Stomach smooth muscle (tissue), 2 donors: ENCODE data around the gene THOC6.

Source experiments
- H3K27ac ChIP-seq: one replicate; pipeline ENCODE4 v1.7.0; 2013; ENCODE audit warnings: mild to moderate bottlenecking, low read length, inconsistent platforms
- H3K27me3 ChIP-seq, 2 donors: one replicate each; pipeline ENCODE4 v1.7.0; 2013; ENCODE audit warnings: low read length in 2 of 2; ENCODE audit not compliant: insufficient read depth in 2 of 2, control insufficient read depth in 1 of 2
- H3K36me3 ChIP-seq, 2 donors: one replicate each; pipeline ENCODE4 v1.7.0; 2013; ENCODE audit warnings: low read length in 2 of 2; ENCODE audit not compliant: control insufficient read depth in 2 of 2, insufficient read depth in 2 of 2
- H3K4me1 ChIP-seq: one replicate; pipeline ENCODE4 v1.7.0; 2013; ENCODE audit warnings: low read length; ENCODE audit not compliant: control insufficient read depth, insufficient read depth
- H3K4me3 ChIP-seq, 2 donors: one replicate each; pipeline ENCODE4 v1.7.0; 2013; ENCODE audit warnings: low read length in 2 of 2
- H3K9ac ChIP-seq, 2 donors: one replicate each; pipeline ENCODE4 v1.7.0; 2013; ENCODE audit warnings: low read length in 2 of 2, mild to moderate bottlenecking in 1 of 2
- H3K9me3 ChIP-seq, 2 donors: one replicate each; pipeline ENCODE4 v1.7.0; 2013; ENCODE audit warnings: low read length in 2 of 2; ENCODE audit not compliant: control insufficient read depth in 2 of 2
- donor health status: healthy.
- donor health status: Pancreatic carcinoma.

The THOC6 gene

DNA sequence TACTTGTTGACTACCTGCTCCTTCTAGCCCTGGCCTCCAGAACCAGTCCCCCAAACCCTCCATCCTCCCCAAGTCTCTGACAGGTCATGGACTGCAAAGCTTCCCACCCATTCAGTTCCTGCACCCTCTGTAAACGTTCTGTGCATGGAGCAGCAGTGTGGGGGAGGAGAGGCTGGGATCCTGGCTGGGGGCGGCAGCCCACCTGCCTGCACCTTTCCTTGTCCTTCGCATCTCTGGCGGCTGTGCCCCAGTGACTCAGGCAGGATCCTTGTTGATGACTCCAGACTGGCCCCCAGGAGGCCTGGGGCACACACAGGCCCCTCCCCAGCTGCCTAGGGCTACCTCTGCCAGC, 42.0 kb upstream of the THOC6 start:
- Histone ChIP-seq H3K4me3 (no peak overlapping the region), H3K9ac (no peak overlapping the region), H3K4me1 (peaks cover 25% of the 10 kb centered on the region), H3K27ac (no peak overlapping the region), H3K36me3 (no peaks in the 10 kb centered on the region), H3K27me3 (peaks cover 0 to 7% of the 10 kb centered on the region in 2 donors), H3K9me3 (no peaks in the 10 kb centered on the region)

DNA sequence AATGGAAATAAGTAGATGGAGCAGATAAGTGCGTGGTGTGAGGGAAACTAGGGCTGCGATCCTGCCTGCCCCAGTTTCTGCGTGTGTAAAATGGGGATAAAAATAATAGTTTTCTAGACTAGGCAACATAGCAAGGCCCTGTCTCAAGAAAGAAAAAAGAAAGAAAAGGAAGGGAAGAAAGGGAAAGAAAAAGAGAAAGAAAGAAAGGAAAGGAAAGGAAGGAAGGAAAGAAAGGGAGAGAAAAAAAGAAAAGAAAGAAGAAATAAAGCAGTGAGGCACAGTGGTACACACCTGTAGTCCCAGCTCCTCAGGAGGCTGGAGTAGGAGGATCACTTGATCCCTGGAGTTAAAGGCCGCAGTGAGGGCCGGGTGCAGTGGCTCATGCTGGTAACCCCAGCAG, 41.4 kb upstream of the THOC6 start:
- Histone ChIP-seq H3K4me3 (no peak overlapping the region), H3K27ac (no peak overlapping the region), H3K9me3 (no peaks in the 10 kb centered on the region), H3K9ac (no peak overlapping the region), H3K27me3 (peaks cover 0 to 11% of the 10 kb centered on the region in 2 donors), H3K4me1 (peaks cover 25% of the 10 kb centered on the region), H3K36me3 (no peaks in the 10 kb centered on the region)

DNA sequence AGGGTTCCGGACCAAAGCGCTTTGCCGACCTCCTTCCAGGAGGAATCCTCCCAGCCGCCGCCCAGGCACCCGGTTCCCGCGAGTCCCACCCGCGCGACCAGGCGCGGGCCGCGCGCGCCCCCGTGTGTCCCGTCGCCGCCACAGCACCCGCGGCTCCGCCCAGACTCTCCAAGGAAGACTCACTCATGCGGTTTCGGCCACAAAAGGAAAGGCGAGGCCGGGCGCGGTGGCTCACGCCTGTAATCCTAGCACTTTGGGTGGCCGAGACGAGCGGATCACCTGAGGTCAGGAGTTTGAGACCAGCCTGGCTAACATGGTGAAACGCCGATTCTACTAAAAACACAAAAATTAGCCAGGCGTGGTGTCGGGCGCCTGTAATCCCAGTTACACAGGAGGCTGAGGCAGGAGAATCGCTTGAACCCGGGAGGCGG, 40.1 kb upstream of the THOC6 start:
- Histone ChIP-seq H3K9me3 (no peaks in the 10 kb centered on the region), H3K4me3 (peak overlapping the region in 1 of 2 donors; percentile 29), H3K4me1 (peaks cover 25% of the 10 kb centered on the region), H3K27ac (no peak overlapping the region), H3K9ac (no peak overlapping the region), H3K36me3 (no peaks in the 10 kb centered on the region), H3K27me3 (peaks cover 0 to 11% of the 10 kb centered on the region in 2 donors)

DNA sequence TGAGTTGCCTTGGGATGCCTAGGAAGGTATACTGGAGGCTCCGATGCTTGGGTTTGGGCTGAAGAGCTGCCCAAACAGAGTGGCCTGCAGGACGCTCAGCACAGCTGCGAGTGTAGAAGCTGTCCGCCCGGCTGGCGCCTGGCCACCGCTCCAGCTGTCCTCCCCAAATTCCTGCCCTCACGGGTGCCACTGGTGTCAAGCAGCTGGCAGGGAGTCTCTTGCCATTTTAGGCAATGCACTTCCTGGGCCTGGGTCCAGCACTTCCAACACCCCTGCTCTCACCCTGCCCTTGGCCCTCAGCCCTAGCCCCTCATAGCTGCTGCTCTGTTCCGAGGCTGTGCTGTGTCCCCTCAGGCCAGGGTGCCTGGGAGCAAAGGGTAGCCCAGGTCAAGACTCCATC, 38.4 kb upstream of the THOC6 start:
- Histone ChIP-seq H3K36me3 (no peaks in the 10 kb centered on the region), H3K27me3 (peaks cover 4 to 7% of the 10 kb centered on the region in 2 donors), H3K4me3 (no peak overlapping the region), H3K27ac (no peak overlapping the region), H3K4me1 (peaks cover 19% of the 10 kb centered on the region), H3K9me3 (no peaks in the 10 kb centered on the region), H3K9ac (no peak overlapping the region)

DNA sequence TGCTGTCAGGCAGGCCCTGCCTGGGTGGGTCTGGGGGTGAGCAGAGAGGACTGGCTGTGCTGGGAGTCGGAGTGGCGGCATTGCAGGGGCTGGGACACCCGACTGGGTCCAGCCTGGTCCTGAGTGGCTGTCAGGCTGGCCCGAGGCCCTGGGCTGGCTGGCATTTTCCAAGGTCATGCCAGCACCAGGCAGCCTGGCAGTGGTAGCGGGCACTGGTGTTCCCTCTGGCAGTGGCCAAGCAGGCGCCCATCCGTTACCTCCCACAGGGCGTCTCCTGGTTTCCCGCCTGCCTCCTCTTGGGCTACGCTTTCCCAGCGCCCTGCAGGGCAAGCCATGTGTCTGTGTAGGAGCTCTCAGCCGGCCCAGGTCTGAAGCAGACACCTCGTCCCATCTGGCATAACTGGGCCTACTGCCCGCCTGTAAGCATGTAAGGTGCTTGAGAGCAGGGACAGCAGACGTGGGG, 37.9 kb upstream of the THOC6 start:
- Histone ChIP-seq H3K4me1 (peaks cover 16% of the 10 kb centered on the region), H3K27ac (no peak overlapping the region), H3K4me3 (no peak overlapping the region), H3K36me3 (no peaks in the 10 kb centered on the region), H3K9me3 (no peaks in the 10 kb centered on the region), H3K9ac (no peak overlapping the region), H3K27me3 (peaks cover 5 to 7% of the 10 kb centered on the region in 2 donors)

DNA sequence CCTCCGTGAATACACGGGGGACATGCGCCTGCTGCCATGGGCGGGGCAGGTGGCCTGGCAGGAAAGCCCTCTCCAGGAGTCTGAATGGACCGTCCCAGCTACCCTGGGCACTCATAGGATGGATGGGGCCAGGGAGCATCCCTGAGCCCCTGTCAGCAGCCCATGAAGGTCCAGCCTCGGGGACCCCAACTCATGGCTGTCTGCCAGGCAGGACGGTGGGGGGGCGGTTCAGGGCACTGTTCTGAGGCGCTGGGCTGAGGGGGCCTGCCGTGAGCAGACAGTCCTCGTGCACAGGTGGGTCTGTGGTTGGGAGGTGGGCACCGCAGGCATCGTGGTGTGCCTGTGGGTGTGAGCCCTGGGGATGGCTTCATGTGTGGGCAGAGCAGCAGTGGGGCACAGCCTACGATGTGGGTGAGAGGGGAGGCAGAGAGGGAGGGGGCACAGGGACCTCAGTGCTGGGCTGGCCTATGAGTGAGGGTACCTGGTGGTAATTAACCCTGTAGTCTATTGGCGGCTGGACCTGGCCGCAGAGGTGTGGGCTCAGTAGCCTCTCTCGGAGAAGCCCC, 37.1 kb upstream of the THOC6 start:
- H3K4me1 ChIP-seq: peaks cover 12% of the 10 kb centered on the region
- H3K9ac ChIP-seq: no peak overlapping the region
- H3K36me3 ChIP-seq: no peaks in the 10 kb centered on the region
- H3K4me3 ChIP-seq: no peak overlapping the region
- no peaks in the 10 kb centered on the region for H3K9me3 ChIP-seq
- H3K27me3 ChIP-seq: peaks cover 5 to 7% of the 10 kb centered on the region in 2 donors
- H3K27ac ChIP-seq: no peak overlapping the region

DNA sequence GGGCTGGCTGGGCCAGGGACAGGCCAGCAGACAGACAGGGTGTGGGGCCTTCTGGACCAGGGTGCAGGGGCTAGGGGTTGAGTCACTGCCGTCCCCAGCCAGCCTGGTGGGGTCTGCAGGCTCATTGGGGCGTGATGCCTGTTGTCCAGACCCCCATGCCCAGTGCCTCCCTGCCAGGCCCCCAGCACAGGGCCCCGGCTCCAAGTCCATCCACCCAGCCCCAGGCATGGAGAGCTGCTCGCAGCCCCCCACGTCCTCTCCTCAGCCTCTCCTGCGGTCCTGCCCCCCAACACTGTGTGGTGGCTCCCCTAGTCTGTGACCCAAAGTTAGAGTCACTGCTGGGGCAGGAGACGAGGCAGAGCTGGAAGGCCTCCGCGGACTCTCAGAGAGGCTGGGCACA, 36.5 kb upstream of the THOC6 start:
- no peaks in the 10 kb centered on the region for H3K9me3 ChIP-seq
- H3K9ac ChIP-seq: no peak overlapping the region
- peaks cover 5 to 7% of the 10 kb centered on the region in 2 donors for H3K27me3 ChIP-seq
- no peak overlapping the region for H3K27ac ChIP-seq
- H3K4me1 ChIP-seq: peaks cover 12% of the 10 kb centered on the region
- no peaks in the 10 kb centered on the region for H3K36me3 ChIP-seq
- H3K4me3 ChIP-seq: no peak overlapping the region

DNA sequence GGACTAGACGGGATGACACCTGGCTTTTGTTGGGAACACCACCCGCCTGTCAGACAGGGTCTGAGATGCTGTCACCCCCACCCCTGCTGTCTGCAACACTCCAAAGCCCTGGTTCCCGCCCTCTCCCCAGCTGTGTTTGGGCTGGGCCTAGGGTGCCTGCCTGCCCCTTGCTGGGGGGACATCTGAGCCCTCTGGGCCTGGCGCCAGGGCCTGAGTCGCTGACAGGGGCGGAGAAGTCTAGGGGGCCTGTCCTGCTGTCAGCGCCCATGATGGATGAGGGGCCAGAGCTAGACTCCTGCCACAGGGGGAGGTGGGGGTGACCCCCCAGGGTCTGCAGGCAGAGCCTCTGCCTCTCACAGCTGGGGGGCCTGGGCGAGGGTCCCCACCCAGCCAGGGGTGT, 36.0 kb upstream of the THOC6 start:
- Histone ChIP-seq H3K4me3 (no peak overlapping the region), H3K9ac (no peak overlapping the region), H3K36me3 (no peaks in the 10 kb centered on the region), H3K9me3 (no peaks in the 10 kb centered on the region), H3K27ac (no peak overlapping the region), H3K27me3 (peaks cover 5 to 7% of the 10 kb centered on the region in 2 donors), H3K4me1 (peaks cover 12% of the 10 kb centered on the region)

DNA sequence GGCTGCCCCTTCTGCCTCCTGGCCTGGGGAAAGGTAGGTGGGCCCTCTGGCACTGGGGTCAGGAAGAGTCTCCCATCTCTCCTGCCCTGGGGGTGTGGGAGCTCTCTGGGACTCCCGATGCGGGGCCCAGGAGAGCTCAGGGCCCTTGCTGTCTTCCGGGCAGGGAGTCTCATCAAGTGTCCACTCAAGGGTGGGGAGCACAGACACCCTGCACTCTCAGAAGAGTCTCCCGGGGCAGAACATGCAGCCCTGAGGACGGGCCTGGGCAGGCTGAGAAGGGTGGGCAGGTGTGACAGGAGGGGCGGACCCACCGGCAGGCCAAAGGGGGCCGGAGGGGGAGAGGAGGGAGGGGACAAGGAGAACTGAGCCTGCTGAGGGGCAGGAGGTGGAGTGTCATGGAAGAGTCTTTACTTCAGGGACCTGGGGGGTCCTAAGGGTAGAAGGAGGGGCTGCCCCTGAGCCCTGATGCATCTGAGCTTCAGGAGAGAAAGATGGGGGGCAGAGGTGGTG, 35.2 kb upstream of the THOC6 start:
- H3K4me1 ChIP-seq: peaks cover 11% of the 10 kb centered on the region
- no peak overlapping the region for H3K4me3 ChIP-seq
- no peak overlapping the region for H3K27ac ChIP-seq
- H3K9ac ChIP-seq: no peak overlapping the region
- H3K36me3 ChIP-seq: no peaks in the 10 kb centered on the region
- H3K9me3 ChIP-seq: no peaks in the 10 kb centered on the region
- H3K27me3 ChIP-seq: peaks cover 5 to 7% of the 10 kb centered on the region in 2 donors

DNA sequence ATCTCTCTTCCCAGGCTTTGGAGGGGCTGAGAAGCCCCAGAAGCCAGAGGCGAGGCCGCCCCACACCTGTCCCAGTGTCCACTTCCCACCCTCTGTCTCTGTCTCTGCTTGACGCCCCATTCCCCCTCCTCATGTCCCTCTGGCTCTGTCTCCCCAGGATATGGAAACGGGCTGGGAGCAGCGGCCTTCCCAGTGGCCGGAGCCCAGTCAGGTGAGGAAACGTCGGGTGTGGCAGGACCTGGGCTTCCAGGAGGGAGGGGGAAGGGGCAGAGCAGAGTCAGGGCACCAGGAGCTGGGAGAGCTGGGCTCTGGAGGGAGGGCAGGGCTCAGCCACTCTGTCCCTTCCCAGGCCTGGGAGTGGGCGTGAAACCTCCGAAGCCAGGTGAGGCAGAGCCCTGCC, 32.9 kb upstream of the THOC6 start:
- Histone ChIP-seq H3K4me3 (no peak overlapping the region), H3K27me3 (peaks cover 5 to 6% of the 10 kb centered on the region in 2 donors), H3K27ac (no peak overlapping the region), H3K9ac (no peak overlapping the region), H3K9me3 (no peaks in the 10 kb centered on the region), H3K4me1 (no peaks in the 10 kb centered on the region), H3K36me3 (no peaks in the 10 kb centered on the region)

DNA sequence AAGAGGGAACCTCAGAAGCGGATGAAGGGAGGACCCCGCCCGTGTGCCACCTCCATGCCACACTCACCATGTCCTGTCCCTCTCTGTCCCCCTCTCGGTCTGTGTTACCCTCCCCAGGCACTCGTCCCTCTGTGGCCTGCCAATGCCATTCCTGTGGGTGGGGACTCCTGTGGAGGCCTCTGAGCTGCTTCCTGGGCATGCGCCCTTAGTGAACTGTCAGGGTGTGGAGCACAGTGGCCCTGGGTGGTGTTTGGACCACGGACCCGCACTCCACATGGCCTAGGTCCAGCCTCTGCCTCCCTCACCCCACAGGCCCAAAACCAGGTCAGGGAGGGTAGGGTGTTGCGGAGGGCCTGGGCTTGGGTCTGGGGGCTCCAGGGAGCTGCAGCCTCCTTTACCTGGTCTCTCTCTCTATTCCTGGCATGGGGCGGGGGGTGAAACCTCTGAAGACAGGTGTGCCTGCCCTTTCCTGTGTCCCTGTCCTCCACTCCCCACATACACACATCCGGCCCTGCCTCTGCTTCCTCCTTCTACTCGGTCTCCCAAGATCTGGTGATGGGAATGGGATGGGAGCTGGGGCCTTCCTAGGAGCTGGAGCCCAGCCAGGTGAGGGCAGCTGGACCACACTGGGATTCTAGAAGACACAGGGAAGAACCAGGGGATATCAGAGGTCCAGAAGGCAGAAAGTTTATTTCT, 32.1 kb upstream of the THOC6 start:
- Histone ChIP-seq H3K4me1 (no peaks in the 10 kb centered on the region), H3K27ac (no peak overlapping the region), H3K36me3 (no peaks in the 10 kb centered on the region), H3K27me3 (peaks cover 5 to 6% of the 10 kb centered on the region in 2 donors), H3K4me3 (no peak overlapping the region), H3K9ac (no peak overlapping the region), H3K9me3 (no peaks in the 10 kb centered on the region)
